OCI-LY7 (cell line): ENCODE results near the gene PAEP. TPM values are rescaled to one million over a fixed set of nuclear protein-coding genes. Genes with fewer than 3 reads are reported as not detected.

ENCODE experiments used
- BruUV-seq: library from RNA; stranded (reverse); fragments of 400-500 nt; replicated peaks from 2 replicates; lab custom pipeline; 2021; lab: Mats Ljungman, UMichigan
- CTCF ChIA-PET: fragments of 300-600 bp; sonication (Branson Sonifier 250); formaldehyde crosslinking; loops from one replicate; lab custom pipeline; 2022; ENCODE audit warnings: antibody characterized with exemption; ENCODE audit not compliant: unreplicated experiment; lab: Charles Lee
- POLR2A ChIA-PET: fragments of 300-600 bp; sonication (Branson Sonifier 250); formaldehyde crosslinking; loops from one replicate; lab custom pipeline; 2022; ENCODE audit warnings: antibody characterized with exemption; lab: Charles Lee
- DNase-seq: peaks from one replicate; pipeline ENCODE4 v3.0.0-alpha.2; 2015; ENCODE audit warnings: low spot score
- H2AFZ ChIP-seq: fragments of 200-600 bp; sonication (generic), shearing (Covaris generic); 2 replicates; pipeline ENCODE4 v1.6.1; 2014; ENCODE audit warnings: mild to moderate bottlenecking, antibody characterized with exemption, low read length, moderate library complexity
- H3K27ac ChIP-seq: fragments of 200-600 bp; sonication (generic); 2 replicates; pipeline ENCODE4 v1.5.1; 2014; ENCODE audit warnings: mixed run types, low read depth, mild to moderate bottlenecking, moderate library complexity, low read length, inconsistent platforms; ENCODE audit not compliant: poor library complexity, severe bottlenecking
- H3K36me3 ChIP-seq: fragments of 200-600 bp; sonication (generic); 2 replicates; pipeline ENCODE4 v1.6.1; 2014; ENCODE audit warnings: mild to moderate bottlenecking, antibody characterized with exemption, low read length, moderate library complexity, mixed read lengths; ENCODE audit not compliant: insufficient read depth
- H3K4me1 ChIP-seq: fragments of 200-600 bp; sonication (generic); 2 replicates; pipeline ENCODE4 v1.5.1; 2014; ENCODE audit warnings: mild to moderate bottlenecking, low read length; ENCODE audit not compliant: insufficient read depth, poor library complexity, severe bottlenecking
- H3K4me2 ChIP-seq: fragments of 200-600 bp; sonication (generic); 2 replicates; pipeline ENCODE4 v1.6.1; 2014; ENCODE audit warnings: mild to moderate bottlenecking, low read length
- H3K4me3 ChIP-seq: fragments of 200-600 bp; sonication (generic); 2 replicates; pipeline ENCODE4 v1.5.1; 2014; ENCODE audit warnings: mild to moderate bottlenecking, low read depth, low read length; ENCODE audit not compliant: poor library complexity, severe bottlenecking
- H3K79me2 ChIP-seq: fragments of 200-600 bp; sonication (generic); 2 replicates; pipeline ENCODE4 v1.6.1; 2016; ENCODE audit warnings: low read depth, mild to moderate bottlenecking, low read length, moderate library complexity, mixed read lengths; ENCODE audit not compliant: insufficient read depth
- H3K9me2 ChIP-seq: fragments of 200-600 bp; sonication (generic); 2 replicates; pipeline ENCODE4 v1.6.1; 2016; ENCODE audit warnings: mild to moderate bottlenecking, low read length, mixed read lengths; ENCODE audit not compliant: insufficient read depth
- H3K9me3 ChIP-seq: fragments of 200-600 bp; sonication (generic); 2 replicates; pipeline ENCODE4 v1.6.1; 2014; ENCODE audit warnings: mild to moderate bottlenecking, mixed run types, low read length, mixed read lengths
- H4K20me1 ChIP-seq: fragments of 200-600 bp; sonication (generic); 2 replicates; pipeline ENCODE4 v1.6.1; 2014; ENCODE audit warnings: mild to moderate bottlenecking, antibody characterized with exemption, low read length, moderate library complexity, mixed read lengths; ENCODE audit not compliant: insufficient read depth
- EZH2phosphoT487 ChIP-seq: fragments of 200-600 bp; sonication (generic); IDR thresholded peaks from 2 replicates; pipeline ENCODE4 v1.6.1; 2018; ENCODE audit warnings: low read depth, borderline replicate concordance, mild to moderate bottlenecking, mixed run types, antibody characterized with exemption, low read length, moderate library complexity, mixed read lengths
- intact Hi-C: fragments of 100-400 bp; cut with micrococcal nuclease; formaldehyde crosslinking; loops from one replicate; pipeline ENCODE4 v1.10.0; 2022; ENCODE audit not compliant: unreplicated experiment
- total RNA-seq, 2 experiments: library from RNA; depleted of rRNA in 1 of 2; stranded (reverse); fragments of >200 nt in 1 of 2; shearing (Covaris generic) in 1 of 2; gene quantifications; 2 replicates each; pipeline ENCODE4 v1.2.3, GENCODE V29; 2014 to 2022
- TF ChIP-seq, protein P1 (sequence below): fragments of 200-600 bp; sonication (generic); conservative IDR thresholded peaks from 2 replicates; pipeline ENCODE4 v1.5.1; 2014; ENCODE audit warnings: mild to moderate bottlenecking, antibody characterized with exemption, low read length, moderate library complexity, mixed read lengths

Gene PAEP
- total RNA-seq, 2 experiments from 2014 or later = not detected

DNA sequence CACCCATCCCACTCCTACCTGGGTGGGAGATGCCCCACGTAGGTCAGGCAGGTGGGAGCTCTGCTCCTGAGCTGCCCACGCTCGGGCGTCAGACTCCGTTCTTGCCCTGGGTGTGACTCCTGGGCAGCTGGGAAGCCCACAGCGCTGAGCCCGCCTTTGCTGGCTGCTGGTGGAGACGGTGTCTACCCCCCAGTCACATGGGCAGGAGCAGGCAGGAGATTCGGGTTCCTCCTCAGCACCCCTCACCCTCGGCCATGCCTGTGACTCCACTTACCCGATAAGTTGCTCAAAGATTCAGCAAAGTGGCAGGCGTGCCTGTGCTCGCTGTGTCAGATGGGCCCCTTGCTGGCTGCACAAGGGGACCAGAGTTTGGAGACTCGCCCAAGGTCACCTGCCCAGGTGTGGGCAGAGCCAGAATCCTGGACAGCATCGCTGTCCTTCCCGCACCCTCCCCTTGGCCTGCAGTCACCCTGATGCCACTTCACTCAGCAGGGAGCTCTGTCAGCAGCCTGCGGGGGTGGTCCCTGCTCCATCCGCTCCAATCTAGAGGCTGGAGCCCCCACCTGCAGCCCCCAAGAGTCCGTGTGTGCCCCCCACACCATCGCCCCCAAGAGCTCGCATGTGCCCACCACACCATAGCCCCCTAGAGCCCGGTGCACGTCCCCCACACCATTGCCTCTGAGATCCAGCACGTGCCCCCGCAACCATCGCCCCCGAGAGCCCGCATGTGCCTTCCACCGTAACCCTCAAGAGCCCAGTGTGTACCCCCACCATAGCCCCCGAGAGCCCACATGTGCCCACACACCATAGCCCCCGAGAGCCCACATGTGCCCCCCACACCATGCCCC is 36.1 kb upstream of the PAEP start:
- DNase-seq = no peak
- POLR2A ChIA-PET = no interaction called here
- intact Hi-C loops = no loop called here
- TF ChIP-seq EZH2phosphoT487 = no peak
- TF ChIP-seq, protein P1, sequence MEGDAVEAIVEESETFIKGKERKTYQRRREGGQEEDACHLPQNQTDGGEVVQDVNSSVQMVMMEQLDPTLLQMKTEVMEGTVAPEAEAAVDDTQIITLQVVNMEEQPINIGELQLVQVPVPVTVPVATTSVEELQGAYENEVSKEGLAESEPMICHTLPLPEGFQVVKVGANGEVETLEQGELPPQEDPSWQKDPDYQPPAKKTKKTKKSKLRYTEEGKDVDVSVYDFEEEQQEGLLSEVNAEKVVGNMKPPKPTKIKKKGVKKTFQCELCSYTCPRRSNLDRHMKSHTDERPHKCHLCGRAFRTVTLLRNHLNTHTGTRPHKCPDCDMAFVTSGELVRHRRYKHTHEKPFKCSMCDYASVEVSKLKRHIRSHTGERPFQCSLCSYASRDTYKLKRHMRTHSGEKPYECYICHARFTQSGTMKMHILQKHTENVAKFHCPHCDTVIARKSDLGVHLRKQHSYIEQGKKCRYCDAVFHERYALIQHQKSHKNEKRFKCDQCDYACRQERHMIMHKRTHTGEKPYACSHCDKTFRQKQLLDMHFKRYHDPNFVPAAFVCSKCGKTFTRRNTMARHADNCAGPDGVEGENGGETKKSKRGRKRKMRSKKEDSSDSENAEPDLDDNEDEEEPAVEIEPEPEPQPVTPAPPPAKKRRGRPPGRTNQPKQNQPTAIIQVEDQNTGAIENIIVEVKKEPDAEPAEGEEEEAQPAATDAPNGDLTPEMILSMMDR = no peak
- H4K20me1 ChIP-seq = no peaks in the 10 kb centered on the region
- H3K4me3 ChIP-seq = no peak overlapping the region
- H3K4me2 ChIP-seq = no peak overlapping the region
- CTCF ChIA-PET = no interaction called here
- no peaks in the 10 kb centered on the region for H3K79me2 ChIP-seq
- H3K4me1 ChIP-seq = no peaks in the 10 kb centered on the region
- no peaks in the 10 kb centered on the region for H3K36me3 ChIP-seq
- H3K27ac ChIP-seq = no peak overlapping the region
- BruUV-seq = no TSS peak
- no peaks in the 10 kb centered on the region for H3K9me3 ChIP-seq
- no peak overlapping the region for H2AFZ ChIP-seq
- no peaks in the 10 kb centered on the region for H3K9me2 ChIP-seq

DNA sequence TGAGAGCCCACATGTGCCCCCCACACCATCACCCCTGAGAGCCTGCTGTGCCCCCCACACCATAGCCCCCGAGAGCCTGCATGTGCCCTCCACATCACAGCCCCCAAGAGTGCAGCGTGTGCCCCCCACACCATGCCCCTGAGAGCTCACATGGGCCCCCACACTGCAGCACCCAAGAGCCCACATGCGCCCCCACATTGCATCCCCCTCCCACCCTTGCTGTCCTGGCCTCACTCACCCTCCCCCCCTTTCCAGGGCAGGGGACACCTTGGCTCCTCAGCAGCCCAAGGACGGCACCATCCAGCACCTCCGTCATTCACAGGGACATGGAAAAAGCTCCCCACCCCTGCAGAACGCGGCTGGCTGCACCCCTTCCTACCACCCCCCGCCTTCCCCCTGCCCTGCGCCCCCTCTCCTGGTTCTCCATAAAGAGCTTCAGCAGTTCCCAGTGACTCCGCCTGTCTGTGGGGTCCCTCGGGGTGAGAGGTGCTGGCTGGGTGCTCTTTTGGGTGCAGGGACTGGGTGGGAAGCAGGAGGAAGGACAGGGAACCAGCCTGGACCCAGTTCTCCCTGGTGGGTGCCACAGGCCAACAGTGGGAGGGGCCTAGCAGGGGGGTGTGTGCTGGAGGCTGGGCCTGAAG is 35.3 kb upstream of the PAEP start:
- Histone ChIP-seq H2AFZ (no peak overlapping the region), H3K4me1 (no peaks in the 10 kb centered on the region), H4K20me1 (no peaks in the 10 kb centered on the region), H3K4me2 (no peak overlapping the region), H3K27ac (no peak overlapping the region), H3K9me2 (no peaks in the 10 kb centered on the region), H3K4me3 (no peak overlapping the region), H3K9me3 (no peaks in the 10 kb centered on the region), H3K36me3 (no peaks in the 10 kb centered on the region), H3K79me2 (no peaks in the 10 kb centered on the region)
- POLR2A ChIA-PET = no interaction called here
- intact Hi-C loops = no loop called here
- BruUV-seq = no TSS peak
- CTCF ChIA-PET = no interaction called here
- no peak for TF ChIP-seq EZH2phosphoT487
- TF ChIP-seq, protein P1 = no peak
- DNase-seq = no peak
